Daoy (cell line): ENCODE results near the gene DPY19L1. TPM values are rescaled to one million over a fixed set of nuclear protein-coding genes. Genes with fewer than 3 reads are reported as not detected.
"Not testable (repeated sequence)": the region's sequence is repeated elsewhere in the genome, so short reads cannot be mapped to it uniquely, and the experiment has no call there.

Source experiments
- DNase-seq: peaks from one replicate; pipeline ENCODE4 v3.0.0-alpha.2; 2015; ENCODE audit warnings: low read depth
- total RNA-seq: library from RNA; depleted of rRNA; stranded (reverse); fragments of >200 nt; shearing (Covaris generic); gene quantifications from 2 replicates; pipeline ENCODE4 v1.2.3, GENCODE V29; 2014; rRNA removed

Gene DPY19L1
- total RNA-seq: 57.8 and 57.9 TPM in 2 replicates

DNA sequence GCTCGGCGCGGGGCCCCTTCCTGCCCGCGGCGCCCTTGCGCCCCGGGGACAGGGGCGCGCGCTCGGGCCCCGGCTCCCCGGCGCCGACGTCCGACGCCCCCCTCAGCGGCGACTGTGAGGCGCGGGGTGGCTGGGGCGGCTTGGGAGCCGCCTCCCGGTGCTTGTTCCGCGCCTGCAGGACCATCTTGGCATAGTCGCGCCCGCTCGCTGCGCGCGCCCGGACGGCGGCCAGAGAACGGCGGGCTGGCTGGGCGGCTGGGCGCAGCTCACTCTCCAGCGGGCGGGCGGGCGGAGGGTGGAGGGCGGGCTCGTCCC, at the start of gene DPY19L1:
Gene DPY19L1, minus strand, starts transcription at position 275 of the 315 bp plus-strand sequence. Its CDS starts 91 bp downstream, at position 184.
- no peak for DNase-seq

DNA sequence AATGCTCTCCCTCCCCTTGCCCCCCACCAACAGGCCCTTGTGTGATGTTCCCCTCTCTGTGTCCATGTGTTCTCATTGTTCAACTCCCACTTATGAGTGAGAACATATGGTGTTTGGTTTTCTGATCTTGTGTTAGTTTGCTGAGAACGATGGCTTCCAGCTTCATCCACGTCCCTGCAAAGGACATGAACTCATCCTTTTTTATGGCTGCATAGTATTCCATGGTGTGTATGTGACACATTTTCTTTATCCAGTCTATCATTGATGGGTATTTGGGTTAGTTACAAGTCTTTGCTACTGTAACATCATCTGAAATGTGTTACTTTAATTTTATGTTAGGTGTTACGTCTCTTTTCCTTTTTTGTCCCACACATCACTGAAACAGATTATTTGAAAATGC, 42.2 kb upstream of the DPY19L1 start:
- not testable (repeated sequence) for DNase-seq

DNA sequence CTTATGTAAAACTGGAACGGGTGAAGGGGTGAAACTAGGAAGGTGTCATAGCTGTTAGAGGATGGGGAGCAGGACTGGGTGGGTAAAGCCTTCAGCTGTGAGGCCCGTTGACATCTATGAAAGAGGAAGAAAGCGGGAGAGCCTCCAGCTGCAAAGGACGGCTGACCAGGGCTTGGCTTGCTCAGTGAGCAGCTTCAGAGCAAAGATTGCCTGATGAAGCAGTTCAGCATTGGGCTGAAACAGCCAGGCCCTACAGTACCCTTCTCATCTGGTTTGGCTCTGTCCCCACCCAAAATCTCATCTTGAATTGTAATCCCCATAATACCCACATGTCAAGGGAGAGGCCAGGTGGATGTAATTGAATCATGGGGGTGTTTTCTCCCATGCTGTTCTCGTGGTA, 36.7 kb upstream of the DPY19L1 start:
- DNase-seq: not testable (repeated sequence)

DNA sequence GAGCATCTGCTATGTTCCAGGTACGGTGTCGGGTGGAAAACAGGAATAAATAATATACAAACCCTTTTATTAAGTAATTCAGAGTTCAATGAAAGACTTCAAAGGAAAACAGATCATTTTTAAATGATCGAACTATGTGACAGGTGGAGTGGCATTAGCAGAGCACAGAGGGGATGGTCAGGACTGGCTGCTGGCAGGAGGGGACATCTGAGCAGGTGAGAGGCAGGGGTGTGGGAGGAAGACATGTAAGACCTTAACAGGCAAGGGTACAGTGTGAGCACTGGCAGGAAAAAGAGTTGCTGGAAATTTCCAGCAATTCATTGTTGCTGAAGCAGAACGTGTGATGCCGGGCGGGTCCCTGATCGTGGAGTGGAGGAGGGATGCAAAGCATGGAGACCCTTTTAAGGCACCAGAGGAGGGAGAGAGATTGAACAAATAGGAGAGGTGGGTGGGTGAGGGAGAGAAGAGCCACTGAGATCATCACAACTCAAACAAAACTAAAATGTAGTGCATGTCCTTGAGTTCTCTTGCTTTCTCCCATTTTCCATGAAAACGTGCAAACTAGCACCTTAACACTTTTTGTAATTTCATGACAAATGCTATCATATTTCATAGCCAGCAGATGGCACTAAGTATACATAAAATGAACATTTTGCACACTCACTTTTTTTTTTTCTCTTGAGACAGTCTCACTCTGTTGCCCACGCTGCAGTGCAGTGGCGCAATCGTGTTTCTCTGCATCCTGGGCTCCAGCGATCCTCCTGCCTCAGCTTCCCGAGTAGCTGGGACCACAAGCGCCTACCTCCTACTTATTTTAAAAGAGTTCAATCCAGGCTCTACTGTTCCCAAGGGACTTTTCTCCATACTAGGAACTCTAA, 35.9 kb upstream of the DPY19L1 start:
- peak; percentile 48 for DNase-seq

- DNase-seq: not testable (repeated sequence)
Observed at GRCh38 chr7:35069084-35069483, 31.8 kb upstream of the DPY19L1 start.

DNA sequence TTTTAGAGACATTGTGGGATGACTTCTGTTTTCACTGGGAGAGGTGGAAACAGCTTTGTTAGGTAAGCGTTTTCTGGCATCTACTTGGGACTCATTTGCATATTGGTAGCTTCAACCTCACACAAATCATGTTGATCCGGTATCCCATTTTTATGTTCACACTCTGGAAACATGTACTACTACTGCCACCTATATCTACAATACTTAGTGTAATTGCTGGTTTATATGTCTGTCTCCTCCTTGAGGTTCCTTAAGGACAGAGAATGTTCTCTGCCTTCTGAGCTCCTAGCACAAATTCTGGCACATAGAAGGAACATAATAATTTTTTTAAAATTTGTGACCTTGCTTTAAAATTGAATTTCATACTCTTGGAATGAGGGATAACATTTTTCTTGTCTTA, 28.1 kb upstream of the DPY19L1 start:
- DNase-seq: not testable (repeated sequence)

DNA sequence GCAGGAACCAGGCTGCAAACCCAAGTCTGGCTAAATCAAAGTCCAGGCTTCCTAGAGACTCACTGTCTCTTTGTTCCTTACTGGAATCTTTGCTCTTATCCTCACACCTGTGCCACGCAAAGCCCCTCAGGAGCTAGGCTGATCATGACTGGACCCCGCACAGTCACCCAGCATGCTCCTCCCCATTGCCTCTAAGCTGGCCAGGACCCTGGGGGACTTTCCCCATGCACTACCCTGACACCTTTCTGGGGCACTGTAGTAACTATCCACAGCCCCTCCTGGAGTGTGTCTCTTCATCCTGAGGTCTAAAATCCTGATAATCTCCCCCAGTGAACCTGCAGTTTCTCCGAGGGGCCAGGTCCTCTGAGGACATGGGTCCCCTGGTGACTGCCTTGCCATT, 21.3 kb upstream of the DPY19L1 start:
- DNase-seq: not testable (repeated sequence)

DNA sequence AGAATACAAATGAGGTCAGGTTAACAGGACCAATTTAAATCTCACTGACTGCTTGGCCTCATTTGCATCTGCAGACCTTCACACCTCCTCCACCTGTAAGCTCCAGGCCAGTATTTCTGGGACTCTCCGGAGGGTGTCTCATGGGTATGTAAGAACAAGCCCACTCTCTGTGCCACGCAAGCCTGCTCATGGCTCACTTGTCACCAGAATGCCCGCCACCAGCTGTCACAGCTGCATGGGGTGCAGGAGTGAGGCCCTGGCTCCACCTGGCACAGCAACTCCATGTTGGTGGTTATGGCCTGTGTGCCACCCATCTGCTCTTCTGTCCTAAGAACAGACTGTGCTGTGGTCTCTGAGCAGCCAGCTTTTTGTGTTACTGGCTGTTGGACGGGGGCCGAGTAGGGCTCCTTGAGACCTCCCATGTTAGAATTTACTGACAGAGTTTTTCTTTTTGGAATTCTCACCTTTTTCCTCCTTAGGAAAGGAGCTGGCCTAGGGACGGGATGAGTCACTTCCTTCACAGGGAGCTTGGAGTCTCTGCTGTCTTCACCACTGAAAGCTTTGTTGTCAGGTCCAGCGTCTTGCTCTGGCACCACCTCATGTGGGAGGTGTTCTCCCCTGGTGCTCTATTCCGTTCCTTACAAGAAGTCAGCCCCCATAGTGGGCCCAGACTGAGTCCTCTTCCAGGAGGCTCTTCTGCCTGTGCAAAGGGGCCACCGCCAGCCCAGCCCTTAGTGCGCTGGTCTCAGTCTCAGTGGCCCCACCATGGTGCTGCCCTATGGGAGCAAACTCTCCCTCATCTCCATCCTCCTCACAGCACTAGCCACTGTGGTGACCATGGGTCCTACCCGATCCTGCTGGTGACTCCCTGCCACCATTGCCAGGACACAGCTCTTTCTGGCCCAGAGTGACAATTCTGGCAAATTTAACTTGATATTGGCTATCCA, 20.5 kb upstream of the DPY19L1 start:
- DNase-seq: peak; percentile 67

DNA sequence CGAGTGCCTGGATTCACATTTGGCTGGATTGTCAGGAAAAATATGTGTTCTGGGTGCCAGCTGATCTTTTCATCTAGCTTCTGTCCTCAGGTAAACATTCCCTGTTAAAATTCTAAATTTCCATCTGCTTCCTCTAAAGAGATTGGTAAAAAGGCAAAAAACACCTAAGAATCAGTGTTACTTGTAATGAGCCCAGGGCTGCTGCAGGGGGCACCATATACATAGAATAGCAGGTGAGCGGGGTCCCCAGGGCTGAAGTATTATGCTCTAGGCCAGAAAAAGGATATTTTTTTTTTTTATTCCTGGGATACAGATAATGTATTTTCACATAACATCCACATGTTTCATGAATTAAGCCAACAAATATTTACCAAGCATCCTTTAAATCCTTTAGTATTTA, 18.4 kb upstream of the DPY19L1 start:
- not testable (repeated sequence) for DNase-seq

- peak; percentile 72 for DNase-seq
Observed at GRCh38 chr7:35053488-35054175, 16.3 kb upstream of the DPY19L1 start.

DNA sequence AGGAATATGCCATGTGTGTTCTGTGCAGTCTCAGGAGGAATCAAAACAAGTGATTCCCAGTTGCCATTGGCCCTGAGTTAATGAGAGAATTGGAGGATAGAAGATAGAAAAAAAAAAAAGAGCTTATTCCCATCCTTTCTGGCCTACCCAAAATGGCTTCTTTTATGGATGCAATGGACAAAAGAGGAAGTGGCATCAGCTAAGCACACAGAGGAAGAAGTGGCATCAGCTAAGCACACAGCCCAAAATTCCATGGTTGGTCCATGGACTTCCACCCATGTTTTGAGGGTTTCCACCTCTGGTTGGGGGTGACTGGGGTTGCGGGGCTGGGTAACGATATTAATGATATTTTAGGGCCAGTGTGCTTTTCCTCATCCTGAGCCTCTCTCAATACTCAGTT, 11.1 kb upstream of the DPY19L1 start:
- not testable (repeated sequence) for DNase-seq

GRCh38 chr7:35047912-35048305, 10.6 kb upstream of the DPY19L1 start:
- not testable (repeated sequence) for DNase-seq

- DNase-seq: not testable (repeated sequence)
Observed at GRCh38 chr7:35047263-35047911, 10.1 kb upstream of the DPY19L1 start.

GRCh38 chr7:35043301-35043700, 6.0 kb upstream of the DPY19L1 start:
- DNase-seq: not testable (repeated sequence)

DNA sequence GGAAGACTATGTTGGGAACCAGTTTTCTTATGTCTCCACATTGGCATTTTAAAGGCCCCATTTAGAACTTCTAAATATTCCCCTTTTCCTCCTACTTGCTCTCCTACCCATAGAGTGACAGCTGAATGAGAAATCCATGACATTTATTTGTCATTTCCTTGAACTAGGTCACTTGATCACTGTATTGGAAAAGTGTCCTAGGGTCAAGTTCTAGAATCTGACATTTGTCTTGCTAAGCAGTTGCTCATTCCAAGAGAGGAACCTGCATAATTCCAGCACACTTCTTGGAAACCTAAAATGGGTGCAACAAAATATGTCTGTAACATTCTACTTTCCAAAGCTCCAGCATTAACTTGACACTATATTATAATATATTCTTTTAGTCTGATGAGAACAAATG, 3.6 kb upstream of the DPY19L1 start:
- DNase-seq: no peak

DNA sequence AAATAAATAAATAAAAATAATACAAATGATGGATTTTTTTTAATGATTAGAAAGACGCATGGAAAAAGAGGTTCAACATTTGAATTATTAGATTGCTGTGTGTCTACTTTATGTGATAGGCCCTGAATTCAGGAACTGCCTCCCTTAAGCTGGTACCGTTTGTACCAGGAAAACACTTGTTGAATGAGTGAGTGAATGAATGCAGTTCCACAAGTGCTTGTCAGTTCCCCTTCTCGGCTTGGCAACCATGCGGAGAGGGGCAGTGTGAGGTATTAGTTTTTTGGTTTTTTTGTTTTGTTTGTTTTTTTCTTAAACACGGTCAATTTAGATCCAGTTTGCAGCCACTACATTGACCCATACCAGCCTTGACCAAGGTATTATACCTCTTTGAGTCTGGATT, 2.1 kb upstream of the DPY19L1 start:
- DNase-seq: no peak

GRCh38 chr7:35038354-35038753, 1.1 kb upstream of the DPY19L1 start:
- no peak for DNase-seq

- DNase-seq: peak; percentile 99
Observed at GRCh38 chr7:35037526-35038341, 449 bp upstream of the DPY19L1 start.

DNA sequence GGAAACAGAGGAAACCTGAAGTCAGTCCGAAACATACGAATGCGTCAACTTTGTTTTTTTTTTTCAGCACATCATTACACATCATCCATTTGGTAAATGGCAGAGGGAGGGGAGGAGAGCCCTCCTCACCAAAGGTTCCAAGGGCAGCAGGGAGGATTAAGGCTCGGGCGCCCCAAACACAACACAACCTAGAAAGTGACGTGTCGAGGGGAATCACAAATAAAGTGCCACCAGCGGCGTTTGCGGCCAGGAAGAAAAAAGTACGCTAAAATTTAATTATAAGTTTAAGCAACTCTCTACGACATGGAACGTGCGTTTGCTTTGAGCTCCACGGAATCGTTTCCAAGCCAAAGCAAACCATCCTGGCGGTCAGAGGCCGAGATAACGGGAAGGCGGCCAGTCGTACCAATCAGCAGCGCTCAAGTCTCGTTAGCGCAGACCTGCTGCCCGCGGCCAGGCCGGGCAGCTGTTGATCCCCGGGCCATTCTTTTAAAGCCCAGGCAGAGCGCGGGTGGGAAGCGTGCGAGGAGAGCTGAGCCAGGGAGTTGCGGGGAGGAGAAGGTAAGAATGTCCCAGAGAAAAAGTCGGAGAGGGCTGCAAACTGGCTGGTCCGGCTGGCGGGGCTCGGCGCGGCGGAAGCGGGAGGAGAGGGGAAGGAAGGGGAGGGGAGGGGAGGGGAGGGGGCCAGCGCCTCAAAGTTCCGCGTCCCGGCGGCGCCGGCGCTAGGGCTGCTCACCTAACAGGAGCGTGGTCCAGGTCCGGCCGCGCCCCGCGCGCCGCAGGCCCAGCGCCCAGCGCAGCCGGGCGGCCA, 719 bp downstream of the DPY19L1 start:
- DNase-seq: peak; percentile 80
